Activated CD4-positive, alpha-beta T cell treated with anti-CD3 and anti-CD28 coated beads, Interleukin-2, amount 10 ng/mL, durations not matched to agents 24 days and 14 days (primary cell): ENCODE results near the gene SH3BGRL3. TPM values are rescaled to one million over a fixed set of nuclear protein-coding genes. Genes with fewer than 3 reads are reported as not detected.

Experiments
- DNase-seq: peaks from one replicate; pipeline ENCODE4 v3.0.0; 2022
- H3K27ac Mint-ChIP-seq: one replicate; pipeline ENCODE4 v1.8.0; 2022; ENCODE audit warnings: mild to moderate bottlenecking, mixed read lengths
- H3K27me3 Mint-ChIP-seq: one replicate; pipeline ENCODE4 v1.8.0; 2022; ENCODE audit warnings: mixed read lengths
- H3K36me3 Mint-ChIP-seq: one replicate; pipeline ENCODE4 v1.8.0; 2022; ENCODE audit warnings: low read depth, mild to moderate bottlenecking, mixed read lengths
- H3K4me1 Mint-ChIP-seq: one replicate; pipeline ENCODE4 v1.8.0; 2021; ENCODE audit warnings: mixed read lengths
- H3K4me3 Mint-ChIP-seq: one replicate; pipeline ENCODE4 v1.8.0; 2022; ENCODE audit warnings: mild to moderate bottlenecking, moderate library complexity, mixed read lengths
- H3K9me3 Mint-ChIP-seq: one replicate; pipeline ENCODE4 v1.8.0; 2021; ENCODE audit warnings: mixed read lengths
- intact Hi-C: fragments of 100-400 bp; cut with micrococcal nuclease; formaldehyde crosslinking; loops from one replicate; pipeline ENCODE4 v1.15.1; 2023
- total RNA-seq: library from RNA; stranded (reverse); gene quantifications from 2 replicates; pipeline ENCODE4 v1.2.3, GENCODE V29; 2022

The SH3BGRL3 gene
- total RNA-seq, 1 donor from 2014 or later: 474 TPM

DNA sequence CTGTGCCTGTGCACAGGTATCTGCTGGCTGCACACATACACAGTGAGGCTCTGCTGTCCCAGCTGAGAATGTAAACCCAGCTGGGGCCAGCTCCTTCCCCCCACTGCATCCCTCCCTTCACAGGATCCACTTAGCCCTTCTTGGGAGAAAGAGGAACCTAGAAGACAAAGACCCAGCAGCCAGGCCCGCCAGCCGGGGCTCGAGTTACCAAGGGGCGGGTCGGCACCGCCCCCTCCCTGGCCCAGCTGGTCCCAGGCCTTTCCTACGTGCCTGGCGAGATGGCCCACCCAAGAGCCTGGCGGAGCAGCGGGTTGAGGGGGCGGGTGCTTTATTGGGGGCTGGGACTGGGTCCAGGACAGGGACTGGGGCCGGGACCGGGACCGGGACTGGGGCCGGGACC lies 2.1 kb downstream of the SH3BGRL3 start:
- peaks cover 73% of the 10 kb centered on the region for H3K4me1 Mint-ChIP-seq

DNA sequence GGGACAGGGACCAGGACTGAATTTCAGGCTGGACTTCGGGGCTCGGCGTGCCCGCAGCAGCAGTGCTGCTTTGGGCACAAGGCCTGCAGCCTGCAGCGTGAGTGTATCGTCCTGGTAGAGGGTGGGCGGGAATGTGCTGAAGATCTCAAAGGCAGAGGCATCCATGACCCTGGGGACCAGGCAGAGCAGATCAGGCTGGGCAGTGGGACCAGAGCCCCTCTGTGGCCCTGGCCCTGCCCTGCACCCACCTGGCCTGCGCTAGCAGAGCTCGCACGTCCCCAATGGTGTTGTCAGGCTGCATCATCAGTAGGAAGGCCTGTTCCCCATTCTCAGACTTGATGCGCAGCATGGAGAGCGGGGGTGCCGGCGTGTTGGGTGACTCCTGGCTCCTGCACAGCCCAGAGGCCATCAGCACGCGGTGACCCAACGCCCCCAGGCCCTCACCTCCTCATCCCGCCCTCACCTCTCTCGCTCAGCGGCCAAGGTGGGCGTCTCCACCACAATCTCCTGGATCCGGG lies 2.6 kb downstream of the SH3BGRL3 start:
- intact Hi-C loops: no loop called here
- H3K36me3 Mint-ChIP-seq: peaks cover 51% of the 10 kb centered on the region
- peak overlapping the region; percentile 98 for H3K27ac Mint-ChIP-seq
- H3K9me3 Mint-ChIP-seq: no peaks in the 10 kb centered on the region
- no peaks in the 10 kb centered on the region for H3K27me3 Mint-ChIP-seq
- peak; percentile 61 for DNase-seq
- peaks cover 76% of the 10 kb centered on the region for H3K4me1 Mint-ChIP-seq
- peak overlapping the region; percentile 88 for H3K4me3 Mint-ChIP-seq

More for the DNA sequence above, 2.1 kb downstream of the SH3BGRL3 start:
- Mint-ChIP-seq H3K27ac (peak overlapping the region; percentile 80), H3K27me3 (no peaks in the 10 kb centered on the region), H3K36me3 (peaks cover 53% of the 10 kb centered on the region), H3K9me3 (no peaks in the 10 kb centered on the region), H3K4me3 (peak overlapping the region; percentile 96)
- intact Hi-C loops: no loop called here
- peak; percentile 60 for DNase-seq

DNA sequence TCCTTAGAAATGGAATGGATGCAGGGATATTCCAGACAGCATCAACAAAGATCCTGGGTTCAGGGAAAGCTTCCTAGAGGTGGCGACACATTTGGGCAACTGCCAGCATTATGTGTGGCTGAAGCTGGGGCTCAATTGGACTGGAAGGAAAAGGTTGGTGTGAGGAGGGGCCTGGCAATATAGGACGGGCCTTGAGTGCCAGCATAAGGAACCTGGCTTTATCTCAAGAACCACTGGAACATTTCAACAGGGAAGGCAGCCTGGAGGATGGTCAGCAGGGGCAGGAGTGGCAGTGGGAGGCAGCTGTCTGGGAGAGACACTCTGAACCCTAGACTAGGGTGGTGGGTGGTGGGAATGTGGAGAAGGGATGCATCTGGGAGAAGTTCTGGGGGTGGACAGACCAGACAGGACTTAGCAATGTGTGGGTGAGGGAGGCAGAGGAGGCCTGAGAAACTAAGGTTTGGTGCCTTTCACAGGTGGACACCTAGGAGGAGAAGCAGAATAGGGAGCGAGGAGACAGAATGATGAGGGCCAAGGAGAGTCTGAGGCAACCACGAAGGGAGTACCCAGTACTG lies 3.5 kb downstream of the SH3BGRL3 start:
- intact Hi-C loops: no loop called here

GRCh38 chr1:26283871-26284596 lies 4.1 kb downstream of the SH3BGRL3 start:
- peaks cover 79% of the 10 kb centered on the region for H3K4me1 Mint-ChIP-seq
- no peaks in the 10 kb centered on the region for H3K27me3 Mint-ChIP-seq
- intact Hi-C loops: loop anchor here (1.0 kb wide), 1 partner anchor 8 kb away; no protein-coding TSS in a partner anchor
- no peak for DNase-seq
- no peaks in the 10 kb centered on the region for H3K9me3 Mint-ChIP-seq
- peak overlapping the region; percentile 98 for H3K27ac Mint-ChIP-seq
- peaks cover 40% of the 10 kb centered on the region for H3K36me3 Mint-ChIP-seq
- peak overlapping the region; percentile 88 for H3K4me3 Mint-ChIP-seq

More for the DNA sequence above, 3.5 kb downstream of the SH3BGRL3 start:
- Mint-ChIP-seq H3K27me3 (no peaks in the 10 kb centered on the region), H3K4me3 (peak overlapping the region; percentile 88), H3K36me3 (peaks cover 45% of the 10 kb centered on the region), H3K27ac (peak overlapping the region; percentile 98), H3K9me3 (no peaks in the 10 kb centered on the region), H3K4me1 (peaks cover 78% of the 10 kb centered on the region)
- peak; percentile 68 for DNase-seq

GRCh38 chr1:26284597-26285347 lies 4.9 kb downstream of the SH3BGRL3 start:
- intact Hi-C loops: loop anchor here (1.0 kb wide), 2 partner anchors 8 to 37 kb away; no protein-coding TSS in a partner anchor
- peaks cover 40% of the 10 kb centered on the region for H3K36me3 Mint-ChIP-seq
- peaks cover 82% of the 10 kb centered on the region for H3K4me1 Mint-ChIP-seq
- no peaks in the 10 kb centered on the region for H3K27me3 Mint-ChIP-seq
- DNase-seq: peak; percentile 96
- peak overlapping the region; percentile 98 for H3K27ac Mint-ChIP-seq
- H3K4me3 Mint-ChIP-seq: peak overlapping the region; percentile 88
- H3K9me3 Mint-ChIP-seq: no peaks in the 10 kb centered on the region

DNA sequence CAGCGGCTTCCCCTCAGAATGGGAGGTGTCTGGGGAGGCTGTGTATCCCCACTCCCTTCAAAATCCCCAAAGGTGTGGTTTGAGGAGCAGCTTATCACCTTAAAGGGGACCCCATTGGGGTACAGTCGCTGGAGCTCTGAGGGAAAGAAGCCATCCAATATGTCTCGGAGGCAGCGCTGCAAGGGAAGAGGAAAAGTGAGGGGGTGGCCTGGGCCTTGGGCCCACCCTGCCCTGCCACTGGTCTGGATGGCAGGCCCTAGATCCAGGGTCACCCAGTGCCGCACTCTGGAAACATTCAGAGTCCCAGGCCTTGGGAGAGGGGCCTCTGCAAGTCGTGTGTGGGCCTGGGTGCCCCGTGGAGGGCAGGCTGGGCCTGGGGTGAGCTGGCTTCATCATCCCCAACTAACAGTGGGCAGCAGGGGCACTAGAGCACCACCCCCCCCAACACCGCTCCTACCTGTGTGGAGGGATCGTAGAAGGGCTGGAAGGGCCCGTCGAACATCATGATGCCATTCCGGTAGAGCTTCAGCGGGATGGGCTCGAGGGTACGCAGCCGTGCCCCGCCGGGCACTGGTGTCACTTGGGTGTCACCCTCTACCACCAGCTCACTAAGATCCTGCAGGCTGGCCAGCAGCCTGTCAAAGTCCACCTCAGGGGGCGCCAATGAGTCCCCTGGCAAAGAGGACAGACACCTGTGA lies 5.6 kb downstream of the SH3BGRL3 start:
- Mint-ChIP-seq H3K9me3 (no peaks in the 10 kb centered on the region), H3K36me3 (peaks cover 35% of the 10 kb centered on the region), H3K4me1 (peaks cover 88% of the 10 kb centered on the region), H3K4me3 (peak overlapping the region; percentile 88), H3K27ac (peak overlapping the region; percentile 98), H3K27me3 (no peaks in the 10 kb centered on the region)
- DNase-seq: peak; percentile 84
- intact Hi-C loops: loop anchor here (1.0 to 2.0 kb wide), 2 partner anchors 36 to 79 kb away; no protein-coding TSS in a partner anchor

DNA sequence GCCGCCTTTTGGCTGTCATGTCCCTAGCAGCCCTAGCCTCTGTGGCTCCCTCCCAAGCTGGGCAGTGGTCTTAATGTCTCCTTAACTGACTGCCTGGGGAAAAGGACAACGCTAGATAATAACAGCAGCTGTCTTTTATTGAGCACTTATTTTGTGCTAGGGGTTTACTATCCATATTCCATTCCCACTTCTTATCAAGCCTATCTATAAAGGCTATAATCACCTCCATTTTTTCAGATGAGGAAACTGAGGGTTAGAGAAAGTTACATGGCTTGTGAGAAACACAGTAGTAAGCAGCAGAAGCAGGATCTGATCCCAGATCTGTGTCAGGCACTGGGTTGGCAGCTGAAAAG lies 6.2 kb downstream of the SH3BGRL3 start:
- intact Hi-C loops: loop anchor here (2.0 kb wide), 1 partner anchor 79 kb away; no protein-coding TSS in a partner anchor
- Mint-ChIP-seq H3K27ac (peak overlapping the region; percentile 98), H3K9me3 (no peaks in the 10 kb centered on the region), H3K27me3 (no peaks in the 10 kb centered on the region), H3K4me1 (peaks cover 91% of the 10 kb centered on the region), H3K36me3 (peaks cover 31% of the 10 kb centered on the region), H3K4me3 (no peak overlapping the region)
- no peak for DNase-seq

GRCh38 chr1:26287033-26287711 lies 7.3 kb downstream of the SH3BGRL3 start:
- Mint-ChIP-seq H3K27me3 (no peaks in the 10 kb centered on the region), H3K4me3 (peak overlapping the region; percentile 76), H3K9me3 (no peaks in the 10 kb centered on the region), H3K4me1 (peaks cover 92% of the 10 kb centered on the region), H3K36me3 (peaks cover 26% of the 10 kb centered on the region), H3K27ac (peak overlapping the region; percentile 98)
- intact Hi-C loops: loop anchor here (2.0 kb wide), 1 partner anchor 78 kb away; no protein-coding TSS in a partner anchor
- DNase-seq: peak; percentile 94

DNA sequence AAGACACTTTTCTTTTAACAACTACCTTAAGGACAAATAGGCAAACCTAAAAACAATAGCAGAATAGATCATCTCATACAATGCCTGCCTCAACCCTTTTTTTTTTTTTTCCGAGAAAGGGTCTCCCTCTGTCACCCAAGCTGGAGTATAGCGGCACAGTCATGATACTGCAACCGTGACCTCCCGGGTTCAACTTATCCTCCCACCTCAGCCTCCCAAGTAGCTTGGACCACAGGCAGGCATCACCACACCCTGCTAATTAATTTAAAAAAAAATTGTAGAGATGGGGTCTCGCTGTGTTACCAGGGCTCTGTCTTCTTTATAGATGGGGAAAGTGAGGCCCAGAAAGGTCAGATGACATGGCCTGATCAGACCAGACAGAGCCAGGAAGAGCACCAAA lies 7.9 kb downstream of the SH3BGRL3 start:
- Mint-ChIP-seq H3K4me3 (peak overlapping the region; percentile 76), H3K36me3 (peaks cover 20% of the 10 kb centered on the region), H3K27me3 (no peaks in the 10 kb centered on the region), H3K27ac (peak overlapping the region; percentile 98), H3K4me1 (peaks cover 88% of the 10 kb centered on the region), H3K9me3 (no peaks in the 10 kb centered on the region)
- peak; percentile 64 for DNase-seq
- intact Hi-C loops: loop anchor here (1.0 to 2.0 kb wide), 3 partner anchors 12 to 77 kb away; no protein-coding TSS in a partner anchor

DNA sequence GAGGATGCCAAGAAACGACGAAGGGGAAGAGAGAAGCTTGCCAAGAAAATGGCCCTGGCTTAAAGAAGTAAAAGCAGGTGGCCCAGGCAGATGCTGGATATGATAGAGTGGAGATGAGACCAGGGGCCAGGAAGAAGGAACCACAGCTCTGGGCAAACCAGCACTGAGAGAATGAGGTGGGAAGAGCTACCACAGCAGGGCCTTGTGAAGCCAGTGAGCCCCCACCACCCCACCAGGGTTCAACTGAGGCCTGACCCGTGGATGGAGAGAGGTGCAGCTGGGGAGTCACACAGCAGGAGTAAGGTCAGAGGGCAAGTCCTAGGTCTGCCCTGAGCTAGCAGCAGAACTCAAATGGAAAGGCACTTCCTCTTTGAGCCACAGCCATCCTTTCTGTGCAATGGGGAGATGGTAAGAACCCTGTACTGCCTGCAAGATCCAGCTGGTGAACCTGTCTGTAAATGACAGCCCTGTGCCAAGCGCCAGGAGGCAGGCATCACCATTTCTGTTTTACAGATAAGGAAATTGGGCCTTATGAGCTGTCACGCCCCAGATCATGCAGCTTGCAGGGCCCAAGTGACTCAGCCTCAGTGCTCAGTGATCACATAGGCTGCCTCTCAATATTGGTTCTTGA lies 8.5 kb downstream of the SH3BGRL3 start:
- H3K9me3 Mint-ChIP-seq: no peaks in the 10 kb centered on the region
- peaks cover 82% of the 10 kb centered on the region for H3K4me1 Mint-ChIP-seq
- intact Hi-C loops: loop anchor here (1.0 kb wide), 2 partner anchors 12 to 19 kb away; no protein-coding TSS in a partner anchor
- peak; percentile 85 for DNase-seq
- H3K4me3 Mint-ChIP-seq: peak overlapping the region; percentile 76
- peak overlapping the region; percentile 98 for H3K27ac Mint-ChIP-seq
- H3K36me3 Mint-ChIP-seq: peaks cover 16% of the 10 kb centered on the region
- no peaks in the 10 kb centered on the region for H3K27me3 Mint-ChIP-seq

DNA sequence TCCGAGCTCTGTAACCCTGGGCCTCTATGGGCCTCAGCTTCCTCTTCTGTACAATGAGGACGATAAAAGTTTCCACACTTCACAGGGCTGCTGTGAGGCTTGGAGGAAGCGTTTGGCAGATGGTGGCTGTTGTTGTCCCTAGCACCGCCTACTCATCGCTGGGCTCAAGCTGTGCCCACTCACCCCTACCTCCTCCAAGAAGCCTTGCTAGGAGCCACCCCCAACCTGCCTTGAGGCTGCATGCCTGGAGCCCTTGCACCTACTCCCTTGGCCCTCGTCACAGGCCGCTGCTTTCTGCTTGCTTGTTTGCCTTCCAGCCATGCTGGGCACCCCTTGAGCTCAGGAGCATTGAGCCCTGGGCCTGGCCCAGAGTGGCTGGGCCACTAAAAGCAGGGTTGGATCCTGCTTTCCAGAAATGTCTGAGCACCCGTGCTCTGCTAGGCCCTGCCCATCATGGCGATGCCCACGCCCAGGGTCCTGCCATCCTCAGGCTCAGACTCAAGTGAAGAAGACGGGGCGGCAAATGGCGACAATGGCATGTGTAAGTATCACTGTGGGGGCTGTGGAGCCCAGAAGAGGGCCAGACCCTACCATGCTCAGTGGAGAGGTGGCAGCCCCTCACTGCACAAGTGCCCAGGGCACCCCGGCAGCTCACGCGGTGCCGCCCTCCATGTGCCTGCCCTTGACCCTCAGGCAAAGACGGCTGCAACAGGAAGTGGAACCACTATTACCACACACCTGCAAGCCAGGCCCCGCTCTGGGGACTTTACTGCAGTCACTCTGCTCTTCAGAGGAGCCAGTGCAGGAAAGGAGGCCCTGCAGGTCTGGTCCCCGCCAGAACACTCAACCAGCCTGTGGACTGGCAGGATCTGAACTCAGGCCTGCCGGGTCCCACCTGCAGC lies 9.5 kb downstream of the SH3BGRL3 start:
- Mint-ChIP-seq H3K4me3 (peak overlapping the region; percentile 76), H3K27ac (peak overlapping the region; percentile 98), H3K9me3 (no peaks in the 10 kb centered on the region), H3K36me3 (peaks cover 13% of the 10 kb centered on the region), H3K4me1 (peaks cover 74% of the 10 kb centered on the region), H3K27me3 (no peaks in the 10 kb centered on the region)
- DNase-seq: peak; percentile 82
- intact Hi-C loops: no loop called here
